Transverse colon (tissue), 4 donors: ENCODE measurements around the gene CEP95. TPM values are rescaled to one million over a fixed set of nuclear protein-coding genes. Genes with fewer than 3 reads are reported as not detected.

Source experiments
- DNase-seq: peaks from one replicate; pipeline ENCODE4 v3.0.0-alpha.2; 2019
- H3K27ac ChIP-seq, 4 donors: fragments of 200-600 bp; sonication (generic); 2 replicates each; pipeline ENCODE4 v1.5.1; 2016 to 2018; ENCODE audit warnings: inconsistent platforms in 4 of 4
- H3K27me3 ChIP-seq: fragments of 200-600 bp; sonication (generic); 2 replicates; pipeline ENCODE4 v1.5.1; 2017; ENCODE audit warnings: inconsistent platforms
- H3K36me3 ChIP-seq, 4 donors: fragments of 200-600 bp; sonication (generic); 2 replicates each; pipeline ENCODE4 v1.5.1; 2017 to 2019; ENCODE audit warnings: inconsistent platforms in 4 of 4
- H3K4me1 ChIP-seq, 4 donors: fragments of 200-600 bp; sonication (generic); 2 replicates each; pipeline ENCODE4 v1.5.1; 2017 to 2020; ENCODE audit warnings: inconsistent platforms in 4 of 4
- H3K4me3 ChIP-seq, 4 donors: fragments of 200-600 bp; sonication (generic); 1 replicate in 1 of 4; 2 replicates in 3 of 4; pipeline versions ENCODE4 v1.5.1 to v1.6.1; 2017 to 2019; ENCODE audit warnings: inconsistent platforms in 4 of 4
- H3K9me3 ChIP-seq, 2 donors: fragments of 200-600 bp; sonication (generic); 2 replicates each; pipeline ENCODE4 v1.5.1; 2017 to 2019; ENCODE audit warnings: inconsistent platforms in 2 of 2
- CTCF ChIP-seq, 5 experiments: fragments of 200-600 bp in 3 of 5; fragments of 450-650 bp in 2 of 5; sonication (generic) in 3 of 5; IDR thresholded peaks; 1 replicate in 2 of 5; 2 replicates in 3 of 5; pipeline ENCODE4 v1.5.1; 2016 to 2017; ENCODE audit warnings: antibody characterized with exemption in 5 of 5, inconsistent platforms in 3 of 5, mild to moderate bottlenecking in 2 of 5, moderate library complexity in 1 of 5
- EP300 ChIP-seq: sonication (generic); formaldehyde crosslinking; IDR thresholded peaks from one replicate; pipeline ENCODE4 v1.6.1; 2017; ENCODE audit warnings: antibody characterized with exemption, low read depth
- POLR2A ChIP-seq: fragments of 450-650 bp; IDR thresholded peaks from one replicate; pipeline ENCODE4 v1.6.1; 2016; ENCODE audit warnings: antibody characterized with exemption, mild to moderate bottlenecking, moderate library complexity
- POLR2AphosphoS5 ChIP-seq, 3 donors: sonication (generic); formaldehyde crosslinking; IDR thresholded peaks; one replicate each; pipeline ENCODE4 v1.6.1; 2016; ENCODE audit warnings: antibody characterized with exemption in 3 of 3
- WGBS, 2 donors: methylation state at CpG; one replicate each; pipeline ENCODE4 v1.1.5; 2018; ENCODE audit warnings: low coverage in 1 of 2; 5-methylcytosine and 5-hydroxymethylcytosine counted together
- in situ Hi-C, 4 donors: fragments of 200-750 bp; cut with MboI; loops; one replicate each; pipeline versions ENCODE4 v1.15.0 to v1.15.1; 2017; ENCODE audit warnings: low sequenced_read_pairs in 3 of 4, low pct_ligation_motif_present in 1 of 4, low pct_unique_long_range_greater_than_20kb in 1 of 4
- intact Hi-C: fragments of 100-400 bp; cut with DNase I; formaldehyde crosslinking; loops from one replicate; pipeline ENCODE4 v1.15.1; 2023; ENCODE audit warnings: low total_unique reads
- total RNA-seq, 4 donors: library from RNA; depleted of rRNA; stranded (reverse); fragments of >200 nt; gene quantifications; one replicate each; pipeline ENCODE4 v1.1.0, GENCODE V29; 2016

CEP95 gene
- total RNA-seq, 4 donors from 2014 or later, result 33.8 to 82.9 (median 46.1) TPM

DNA sequence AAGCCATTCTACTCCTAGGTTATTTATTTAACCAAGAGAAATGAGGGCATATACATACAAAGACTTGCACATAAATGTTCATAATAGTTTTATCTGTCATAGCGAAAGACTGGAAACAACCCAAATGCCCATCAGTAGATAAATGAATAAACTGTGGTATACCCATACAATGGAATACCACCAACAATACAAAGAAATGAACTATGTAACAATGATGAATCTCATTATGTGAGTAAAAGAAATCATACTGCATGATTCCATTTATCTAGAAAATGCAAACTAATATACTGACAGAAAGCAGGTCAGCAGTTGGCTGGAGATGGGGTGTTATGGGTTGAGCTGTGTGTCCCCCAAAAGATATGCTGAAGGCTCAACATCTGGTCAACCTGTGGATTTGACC, 57.3 kb downstream of the CEP95 start:
- Histone ChIP-seq H3K36me3 (peaks cover 0 to 39% (median 7%) of the 10 kb centered on the region in 4 donors), H3K4me1 (no peaks in the 10 kb centered on the region), H3K27me3 (no peaks in the 10 kb centered on the region), H3K4me3 (no peak overlapping the region), H3K27ac (no peak overlapping the region), H3K9me3 (no peaks in the 10 kb centered on the region)
- DNase-seq, result no peak
- in situ Hi-C loops, result no loop called here
- intact Hi-C loops, result no loop called here
- 85 to 88% methylated on average over 1 of the region's 1 CpG for WGBS, 2 donors
- no peak for TF ChIP-seq EP300
- no peak for TF ChIP-seq CTCF (IDR thresholded peaks at IDR 0.05)
- TF ChIP-seq POLR2AphosphoS5 (IDR thresholded peaks at IDR 0.05), result no peak
- TF ChIP-seq POLR2A, result no peak

DNA sequence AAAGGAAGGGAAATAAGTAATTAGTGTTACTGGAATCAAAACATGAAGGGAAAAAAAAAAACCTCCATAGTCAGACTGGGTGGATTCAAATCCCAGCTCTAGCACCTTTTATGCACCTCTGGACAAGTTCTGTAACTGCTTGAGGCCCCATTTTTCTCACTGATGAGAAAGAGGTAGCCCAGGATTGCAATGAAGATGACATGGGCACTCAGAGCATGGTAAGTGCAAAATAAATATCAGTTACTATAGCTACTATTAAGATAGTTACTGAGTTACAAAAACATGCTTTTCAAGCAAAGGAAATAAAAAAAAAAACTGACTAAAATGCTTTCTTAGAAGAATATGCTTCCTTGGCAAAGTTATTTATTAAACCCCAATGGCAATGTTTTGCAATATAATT, 58.8 kb downstream of the CEP95 start:
- no peaks in the 10 kb centered on the region for H3K9me3 ChIP-seq
- peaks cover 0 to 40% (median 4%) of the 10 kb centered on the region in 4 donors for H3K36me3 ChIP-seq
- no peak overlapping the region for H3K27ac ChIP-seq
- in situ Hi-C loops (no loop called here), intact Hi-C loops (no loop called here)
- H3K27me3 ChIP-seq, result no peaks in the 10 kb centered on the region
- no peak overlapping the region for H3K4me3 ChIP-seq
- no peak for DNase-seq
- no peak for TF ChIP-seq POLR2AphosphoS5 (IDR thresholded peaks at IDR 0.05)
- no peaks in the 10 kb centered on the region for H3K4me1 ChIP-seq

DNA sequence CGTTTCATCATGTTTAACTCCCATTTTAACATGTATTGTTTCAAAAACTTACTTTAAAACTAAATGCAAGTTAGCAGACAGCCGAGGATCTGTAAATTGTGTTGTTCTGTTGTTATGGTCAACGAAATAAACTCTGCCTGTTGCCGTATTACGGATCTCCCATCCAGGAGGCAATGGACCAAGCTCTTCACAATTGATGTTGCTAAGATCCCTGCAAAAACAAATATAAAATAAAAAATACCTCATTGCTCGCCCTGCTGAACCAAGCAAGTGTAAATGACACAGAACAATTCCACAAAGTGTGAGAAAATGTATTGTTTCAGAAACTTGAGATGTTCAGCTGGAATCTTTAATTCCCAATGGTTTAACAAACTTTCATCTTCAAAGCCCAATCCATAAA, 65.0 kb downstream of the CEP95 start:
- Histone ChIP-seq H3K4me1 (peaks cover 0 to 4% (median 0%) of the 10 kb centered on the region in 4 donors), H3K27ac (no peak overlapping the region), H3K27me3 (no peaks in the 10 kb centered on the region), H3K9me3 (no peaks in the 10 kb centered on the region), H3K36me3 (peaks cover 0 to 38% (median 8%) of the 10 kb centered on the region in 4 donors), H3K4me3 (no peak overlapping the region)
- TF ChIP-seq POLR2A (no peak), CTCF (IDR thresholded peaks at IDR 0.05) (no peak), EP300 (no peak), POLR2AphosphoS5 (IDR thresholded peaks at IDR 0.05) (no peak)
- intact Hi-C loops (no loop called here), in situ Hi-C loops (no loop called here)
- no peak for DNase-seq
- 80% methylated on average over 6 of the region's 6 CpGs for WGBS, 2 donors

GRCh38 chr17:64572682-64573154, 65.9 kb downstream of the CEP95 start:
- no peak for TF ChIP-seq POLR2A
- no peak for TF ChIP-seq EP300
- no peak for TF ChIP-seq CTCF (IDR thresholded peaks at IDR 0.05)
- TF ChIP-seq POLR2AphosphoS5 (IDR thresholded peaks at IDR 0.05), result no peak
- Histone ChIP-seq H3K27me3 (no peaks in the 10 kb centered on the region), H3K27ac (peak overlapping the region in 1 of 4 donors; percentile 0), H3K4me1 (peaks cover 0 to 4% (median 0%) of the 10 kb centered on the region in 4 donors), H3K9me3 (no peaks in the 10 kb centered on the region), H3K4me3 (no peak overlapping the region), H3K36me3 (peaks cover 0 to 37% (median 9%) of the 10 kb centered on the region in 4 donors)
- WGBS, 2 donors, result 0 to 41% methylated on average over 1 to 3 of the region's 3 CpGs
- intact Hi-C loops, result no loop called here
- no peak for DNase-seq
- in situ Hi-C loops, result no loop called here

- intact Hi-C loops (no loop called here), in situ Hi-C loops (no loop called here)
- H3K36me3 ChIP-seq, result peaks cover 0 to 36% (median 9%) of the 10 kb centered on the region in 4 donors
- H3K4me3 ChIP-seq, result no peak overlapping the region
- no peak for DNase-seq
- peaks cover 0 to 4% (median 0%) of the 10 kb centered on the region in 4 donors for H3K4me1 ChIP-seq
- H3K27me3 ChIP-seq, result no peaks in the 10 kb centered on the region
- peak overlapping the region in 1 of 4 donors; percentile 1 for H3K27ac ChIP-seq
- TF ChIP-seq POLR2A (no peak), EP300 (no peak), CTCF (IDR thresholded peaks at IDR 0.05) (no peak), POLR2AphosphoS5 (IDR thresholded peaks at IDR 0.05) (no peak)
- no peaks in the 10 kb centered on the region for H3K9me3 ChIP-seq
These were observed 66.4 kb downstream of the CEP95 start for GRCh38 chr17:64573214-64573613.
